ENCODE measurements around the gene IL1RAPL2. TPM values are rescaled to one million over a fixed set of nuclear protein-coding genes. Genes with fewer than 3 reads are reported as not detected.

Gene IL1RAPL2
- total RNA-seq, 1 experiment from 2014 or later, result 1.6 TPM

GRCh38 chrX:104568304-104568915 lies 2.4 kb downstream of the IL1RAPL2 start:
- H3K4me2 ChIP-seq, result peak overlapping the region; percentile 87
- 0 out of 2 replicates have a peak, but pooled peaks cover 3% of the 10 kb centered on the region for H3K79me2 ChIP-seq (ENCODE audit: low read depth)
- no peaks in the 10 kb centered on the region for H4K20me1 ChIP-seq (ENCODE audit: insufficient read depth)
- H3K4me1 ChIP-seq (replicated peaks; ENCODE audit: insufficient read depth), result no peaks in the 10 kb centered on the region
- no peaks in the 10 kb centered on the region for H3K9me2 ChIP-seq (ENCODE audit: insufficient read depth)
- no peaks in the 10 kb centered on the region for H3K36me3 ChIP-seq (ENCODE audit: low read depth)
- intact Hi-C loops (cut with micrococcal nuclease; ENCODE audit: unreplicated experiment), result loop anchor here (5.0 kb wide), 3 partner anchors 94 to 624 kb away; no protein-coding TSS in a partner anchor
- no peaks in the 10 kb centered on the region for H3K27me3 ChIP-seq (ENCODE audit: insufficient read depth, low read depth)
- no peak overlapping the region for H3K27ac ChIP-seq
- no TSS peak for BruUV-seq (replicated peaks)
- ChIA-PET CTCF (no interaction called here), POLR2A (ENCODE audit: unreplicated experiment) (no interaction called here)
- no peaks in the 10 kb centered on the region for H3K9me3 ChIP-seq (ENCODE audit: insufficient read depth, low read depth)
- no peak overlapping the region; the same call in 1 of the 2 replicates for H3K4me3 ChIP-seq
- TF ChIP-seq EZH2 (IDR thresholded peaks at IDR 0.05; ENCODE audit: low read depth), result no peak
- no peak for TF ChIP-seq CTCF (conservative IDR thresholded peaks at IDR 0.05)
- DNase-seq, result no peak
- no peak overlapping the region for H2AFZ ChIP-seq
- no peaks in the 10 kb centered on the region for H3F3A ChIP-seq (ENCODE audit: insufficient read depth, low read depth)

GRCh38 chrX:104618106-104618895 lies 52.3 kb downstream of the IL1RAPL2 start:
- H3K36me3 ChIP-seq (ENCODE audit: low read depth), result no peaks in the 10 kb centered on the region
- ChIA-PET CTCF (no interaction called here), POLR2A (ENCODE audit: unreplicated experiment) (interaction anchor here (0.5 kb wide), 1 partner anchor 645 kb away, joined by 3 read pairs; no protein-coding TSS in a partner anchor)
- no peaks in the 10 kb centered on the region for H3K9me2 ChIP-seq (ENCODE audit: insufficient read depth)
- peak; percentile 80 to 92 for DNase-seq
- H3K4me2 ChIP-seq, result peak overlapping the region; percentile 65
- TF ChIP-seq EZH2 (IDR thresholded peaks at IDR 0.05; ENCODE audit: low read depth), result no peak
- TF ChIP-seq CTCF (conservative IDR thresholded peaks at IDR 0.05), result no peak
- 0 out of 2 replicates have a peak, but pooled peaks cover 5% of the 10 kb centered on the region for H3K79me2 ChIP-seq (ENCODE audit: low read depth)
- H3K27me3 ChIP-seq (ENCODE audit: insufficient read depth, low read depth), result no peaks in the 10 kb centered on the region
- intact Hi-C loops (cut with micrococcal nuclease; ENCODE audit: unreplicated experiment), result no loop called here
- H3K4me3 ChIP-seq, result peak overlapping the region; percentile 31; the same call in 1 of the 2 replicates
- peak overlapping the region; percentile 58 for H3K27ac ChIP-seq
- H2AFZ ChIP-seq, result no peak overlapping the region
- no peaks in the 10 kb centered on the region for H4K20me1 ChIP-seq (ENCODE audit: insufficient read depth)
- no peaks in the 10 kb centered on the region for H3K9me3 ChIP-seq (ENCODE audit: insufficient read depth, low read depth)
- peaks cover 38% of the 10 kb centered on the region for H3K4me1 ChIP-seq (replicated peaks; ENCODE audit: insufficient read depth)
- H3F3A ChIP-seq (ENCODE audit: insufficient read depth, low read depth), result peaks cover 28% of the 10 kb centered on the region; the same call in 1 of the 2 replicates
- no TSS peak for BruUV-seq (replicated peaks)

- no peak overlapping the region for H3K4me3 ChIP-seq
- ChIA-PET POLR2A (ENCODE audit: unreplicated experiment) (no interaction called here), CTCF (no interaction called here)
- TF ChIP-seq EZH2 (IDR thresholded peaks at IDR 0.05; ENCODE audit: low read depth) (no peak), CTCF (conservative IDR thresholded peaks at IDR 0.05) (no peak)
- no peak overlapping the region for H2AFZ ChIP-seq
- no peaks in the 10 kb centered on the region for H3K9me2 ChIP-seq (ENCODE audit: insufficient read depth)
- H3K4me2 ChIP-seq, result no peak overlapping the region
- H3K36me3 ChIP-seq (ENCODE audit: low read depth), result no peaks in the 10 kb centered on the region
- H3K27me3 ChIP-seq (ENCODE audit: insufficient read depth, low read depth), result no peaks in the 10 kb centered on the region
- peaks cover 32% of the 10 kb centered on the region for H3K4me1 ChIP-seq (replicated peaks; ENCODE audit: insufficient read depth)
- H3K79me2 ChIP-seq (ENCODE audit: low read depth), result 0 out of 2 replicates have a peak, but pooled peaks cover 5% of the 10 kb centered on the region
- no peak overlapping the region for H3K27ac ChIP-seq
- H3K9me3 ChIP-seq (ENCODE audit: insufficient read depth, low read depth), result no peaks in the 10 kb centered on the region
- no peaks in the 10 kb centered on the region for H4K20me1 ChIP-seq (ENCODE audit: insufficient read depth)
- peaks cover 26% of the 10 kb centered on the region; the same call in 1 of the 2 replicates for H3F3A ChIP-seq (ENCODE audit: insufficient read depth, low read depth)
- no TSS peak for BruUV-seq (replicated peaks)
- no peak for DNase-seq
- intact Hi-C loops (cut with micrococcal nuclease; ENCODE audit: unreplicated experiment), result no loop called here
Observed at GRCh38 chrX:104621781-104622180, 55.8 kb downstream of the IL1RAPL2 start.

Data from PC-9 (cell line).